Right lobe of liver (tissue), 4 donors: ENCODE measurements around the gene PRKACG.
"Not testable (repeated sequence)": the region's sequence is repeated elsewhere in the genome, so short reads cannot be mapped to it uniquely, and the experiment has no call there.

Experiments used
- POLR2A ChIP-seq: fragments of 450-650 bp; IDR thresholded peaks from one replicate; pipeline ENCODE4 v1.6.1; 2017; ENCODE audit warnings: antibody characterized with exemption, mild to moderate bottlenecking
- TF ChIP-seq, protein P1 (sequence below), 4 donors: fragments of 200-600 bp in 3 of 4; fragments of 450-650 bp in 1 of 4; IDR thresholded peaks; one replicate each; pipeline versions ENCODE4 v1.5.1 to v1.8.0; 2016 to 2022; ENCODE audit warnings: antibody characterized with exemption in 4 of 4, mild to moderate bottlenecking in 2 of 4
- donor health status: DM: no; HTN: no; CAD: no.
- donor health status: DM: no; HTN: no; CAD: no.
- donor health status: DM: no; HTN: yes; CAD: no.

DNA sequence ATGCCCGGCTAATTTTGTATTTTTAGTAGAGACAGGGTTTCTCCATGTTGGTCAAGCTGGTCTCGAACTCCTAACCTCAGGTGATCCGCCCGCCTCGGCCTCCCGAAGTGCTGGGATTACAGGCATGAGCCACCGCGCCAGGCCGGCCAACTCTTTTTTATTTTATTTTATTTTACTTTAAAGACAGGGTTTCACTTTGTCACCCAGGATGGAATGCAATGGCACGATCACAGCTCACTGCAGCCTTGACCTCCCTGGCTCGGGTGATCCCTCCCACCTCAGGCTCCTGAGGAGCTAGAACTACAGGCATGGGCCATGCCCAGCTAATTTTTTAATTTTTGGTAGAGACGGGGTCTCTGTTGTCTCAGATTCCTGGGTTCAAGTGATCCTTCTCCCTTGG is 37.0 kb upstream of the PRKACG start:
- TF ChIP-seq, protein P1, sequence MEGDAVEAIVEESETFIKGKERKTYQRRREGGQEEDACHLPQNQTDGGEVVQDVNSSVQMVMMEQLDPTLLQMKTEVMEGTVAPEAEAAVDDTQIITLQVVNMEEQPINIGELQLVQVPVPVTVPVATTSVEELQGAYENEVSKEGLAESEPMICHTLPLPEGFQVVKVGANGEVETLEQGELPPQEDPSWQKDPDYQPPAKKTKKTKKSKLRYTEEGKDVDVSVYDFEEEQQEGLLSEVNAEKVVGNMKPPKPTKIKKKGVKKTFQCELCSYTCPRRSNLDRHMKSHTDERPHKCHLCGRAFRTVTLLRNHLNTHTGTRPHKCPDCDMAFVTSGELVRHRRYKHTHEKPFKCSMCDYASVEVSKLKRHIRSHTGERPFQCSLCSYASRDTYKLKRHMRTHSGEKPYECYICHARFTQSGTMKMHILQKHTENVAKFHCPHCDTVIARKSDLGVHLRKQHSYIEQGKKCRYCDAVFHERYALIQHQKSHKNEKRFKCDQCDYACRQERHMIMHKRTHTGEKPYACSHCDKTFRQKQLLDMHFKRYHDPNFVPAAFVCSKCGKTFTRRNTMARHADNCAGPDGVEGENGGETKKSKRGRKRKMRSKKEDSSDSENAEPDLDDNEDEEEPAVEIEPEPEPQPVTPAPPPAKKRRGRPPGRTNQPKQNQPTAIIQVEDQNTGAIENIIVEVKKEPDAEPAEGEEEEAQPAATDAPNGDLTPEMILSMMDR (IDR thresholded peaks at IDR 0.05), result not testable (repeated sequence)
- not testable (repeated sequence) for TF ChIP-seq POLR2A
